ENCODE data around the gene ARHGAP29.

The ARHGAP29 gene

DNA sequence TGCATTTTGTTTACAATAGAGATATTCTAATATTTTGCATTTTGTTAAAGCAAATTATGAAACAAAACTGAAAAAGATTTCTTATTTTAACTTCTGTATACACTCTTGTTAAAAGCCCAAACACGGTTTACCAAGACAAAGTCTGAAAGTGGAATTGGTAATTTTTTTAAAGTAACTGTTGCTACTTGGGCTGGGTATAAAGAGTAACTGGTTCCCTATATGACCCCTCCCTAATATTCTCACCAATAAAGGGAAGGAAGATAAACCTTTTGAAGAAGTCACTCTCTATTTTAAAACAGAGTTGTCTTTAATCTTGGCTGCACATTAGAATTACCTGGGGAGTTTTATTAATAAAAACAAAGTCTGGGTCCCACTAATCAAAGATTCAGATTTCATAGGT, 27.4 kb downstream of the ARHGAP29 start:
- Histone ChIP-seq H3K4me1 (ENCODE audit: insufficient read depth, low read length, poor library complexity, severe bottlenecking) (peaks cover under 1% of the 10 kb centered on the region), H4K20me1 (ENCODE audit: insufficient read depth, low read length, poor library complexity, severe bottlenecking) (no peaks in the 10 kb centered on the region), H3F3A (ENCODE audit: low read depth) (no peaks in the 10 kb centered on the region), H3K9ac (ENCODE audit: low read depth, low read length, poor library complexity, severe bottlenecking) (no peak overlapping the region), H2AFZ (ENCODE audit: low read length) (no peak overlapping the region), H3K36me3 (ENCODE audit: insufficient read depth, low read length) (no peaks in the 10 kb centered on the region), H3K79me2 (ENCODE audit: insufficient read depth, low read length) (no peaks in the 10 kb centered on the region), H3K9me2 (replicated peaks; ENCODE audit: low read depth, low read length) (no peaks in the 10 kb centered on the region), H3K27me3 (ENCODE audit: insufficient read depth, low read length, poor library complexity, severe bottlenecking) (no peaks in the 10 kb centered on the region), H3K4me3 (ENCODE audit: low read length, poor library complexity, severe bottlenecking) (no peak overlapping the region), H3K9me3 (ENCODE audit: insufficient read depth, low read depth, low read length) (0 out of 2 replicates have a peak, but pooled peaks cover 2% of the 10 kb centered on the region), H3K4me2 (ENCODE audit: low read depth, low read length, poor library complexity, severe bottlenecking) (no peak overlapping the region)
- TF ChIP-seq, protein P1, sequence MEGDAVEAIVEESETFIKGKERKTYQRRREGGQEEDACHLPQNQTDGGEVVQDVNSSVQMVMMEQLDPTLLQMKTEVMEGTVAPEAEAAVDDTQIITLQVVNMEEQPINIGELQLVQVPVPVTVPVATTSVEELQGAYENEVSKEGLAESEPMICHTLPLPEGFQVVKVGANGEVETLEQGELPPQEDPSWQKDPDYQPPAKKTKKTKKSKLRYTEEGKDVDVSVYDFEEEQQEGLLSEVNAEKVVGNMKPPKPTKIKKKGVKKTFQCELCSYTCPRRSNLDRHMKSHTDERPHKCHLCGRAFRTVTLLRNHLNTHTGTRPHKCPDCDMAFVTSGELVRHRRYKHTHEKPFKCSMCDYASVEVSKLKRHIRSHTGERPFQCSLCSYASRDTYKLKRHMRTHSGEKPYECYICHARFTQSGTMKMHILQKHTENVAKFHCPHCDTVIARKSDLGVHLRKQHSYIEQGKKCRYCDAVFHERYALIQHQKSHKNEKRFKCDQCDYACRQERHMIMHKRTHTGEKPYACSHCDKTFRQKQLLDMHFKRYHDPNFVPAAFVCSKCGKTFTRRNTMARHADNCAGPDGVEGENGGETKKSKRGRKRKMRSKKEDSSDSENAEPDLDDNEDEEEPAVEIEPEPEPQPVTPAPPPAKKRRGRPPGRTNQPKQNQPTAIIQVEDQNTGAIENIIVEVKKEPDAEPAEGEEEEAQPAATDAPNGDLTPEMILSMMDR (conservative IDR thresholded peaks at IDR 0.05; ENCODE audit: low read length): no peak
- TF ChIP-seq EZH2phosphoT487 (IDR thresholded peaks at IDR 0.05; ENCODE audit: borderline replicate concordance): no peak

DNA sequence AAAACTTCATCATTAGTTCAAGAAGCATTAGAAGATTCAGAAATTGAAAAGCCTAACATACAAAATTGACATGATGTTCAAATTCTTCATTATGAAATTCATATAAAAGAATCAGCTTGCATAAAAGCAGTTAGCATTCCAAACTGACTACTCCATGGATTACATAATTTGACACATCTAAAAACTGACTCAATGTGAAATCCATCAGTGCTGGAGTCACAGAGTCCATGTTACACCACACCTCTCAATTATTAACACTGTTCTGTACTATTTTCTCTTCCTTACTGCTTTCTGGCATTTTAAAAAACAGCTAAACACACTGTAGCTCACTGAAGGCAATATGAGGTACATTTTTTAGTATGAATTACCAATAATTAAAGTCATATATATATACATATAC, 28.0 kb downstream of the ARHGAP29 start:
- Histone ChIP-seq H3K36me3 (ENCODE audit: insufficient read depth, low read length) (no peaks in the 10 kb centered on the region), H3K27me3 (ENCODE audit: insufficient read depth, low read length, poor library complexity, severe bottlenecking) (no peaks in the 10 kb centered on the region), H3K9ac (ENCODE audit: low read depth, low read length, poor library complexity, severe bottlenecking) (no peak overlapping the region), H3K4me3 (ENCODE audit: low read length, poor library complexity, severe bottlenecking) (no peak overlapping the region), H3K4me2 (ENCODE audit: low read depth, low read length, poor library complexity, severe bottlenecking) (no peak overlapping the region), H3K79me2 (ENCODE audit: insufficient read depth, low read length) (no peaks in the 10 kb centered on the region), H3F3A (ENCODE audit: low read depth) (no peaks in the 10 kb centered on the region), H3K9me3 (ENCODE audit: insufficient read depth, low read depth, low read length) (0 out of 2 replicates have a peak, but pooled peaks cover 2% of the 10 kb centered on the region), H2AFZ (ENCODE audit: low read length) (no peak overlapping the region), H3K4me1 (ENCODE audit: insufficient read depth, low read length, poor library complexity, severe bottlenecking) (peaks cover 7% of the 10 kb centered on the region), H3K9me2 (replicated peaks; ENCODE audit: low read depth, low read length) (no peaks in the 10 kb centered on the region), H4K20me1 (ENCODE audit: insufficient read depth, low read length, poor library complexity, severe bottlenecking) (no peaks in the 10 kb centered on the region)
- no peak for TF ChIP-seq EZH2phosphoT487 (IDR thresholded peaks at IDR 0.05; ENCODE audit: borderline replicate concordance)
- TF ChIP-seq, protein P1 (conservative IDR thresholded peaks at IDR 0.05; ENCODE audit: low read length): no peak

DNA sequence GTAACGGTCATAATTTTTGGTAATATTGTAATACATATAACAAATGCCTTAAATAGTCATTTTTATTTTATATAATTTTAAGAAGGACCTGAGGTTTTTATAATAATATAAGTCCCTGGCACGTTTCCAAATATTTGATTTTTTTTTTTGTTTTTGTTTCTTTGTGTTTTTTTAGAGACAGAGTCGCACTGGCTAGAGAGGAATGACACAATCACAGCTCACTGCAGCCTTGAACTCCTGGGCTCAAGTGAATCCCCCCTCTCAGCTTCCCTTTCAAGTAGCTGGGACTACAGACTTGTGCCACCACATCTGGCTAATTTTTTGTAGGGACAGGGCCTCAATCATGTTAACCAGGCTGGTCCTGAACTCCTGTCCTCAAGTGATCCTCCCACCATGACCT, 29.7 kb downstream of the ARHGAP29 start:
- H3K4me1 ChIP-seq (ENCODE audit: insufficient read depth, low read length, poor library complexity, severe bottlenecking): peaks cover 12% of the 10 kb centered on the region
- H3K4me2 ChIP-seq (ENCODE audit: low read depth, low read length, poor library complexity, severe bottlenecking): no peak overlapping the region
- TF ChIP-seq EZH2phosphoT487 (IDR thresholded peaks at IDR 0.05; ENCODE audit: borderline replicate concordance): no peak
- TF ChIP-seq, protein P1 (conservative IDR thresholded peaks at IDR 0.05; ENCODE audit: low read length): no peak
- no peaks in the 10 kb centered on the region for H4K20me1 ChIP-seq (ENCODE audit: insufficient read depth, low read length, poor library complexity, severe bottlenecking)
- no peak overlapping the region for H3K4me3 ChIP-seq (ENCODE audit: low read length, poor library complexity, severe bottlenecking)
- H3K9ac ChIP-seq (ENCODE audit: low read depth, low read length, poor library complexity, severe bottlenecking): no peak overlapping the region
- 0 out of 2 replicates have a peak, but pooled peaks cover 2% of the 10 kb centered on the region for H3K9me3 ChIP-seq (ENCODE audit: insufficient read depth, low read depth, low read length)
- H3F3A ChIP-seq (ENCODE audit: low read depth): no peaks in the 10 kb centered on the region
- no peak overlapping the region for H2AFZ ChIP-seq (ENCODE audit: low read length)
- no peaks in the 10 kb centered on the region for H3K79me2 ChIP-seq (ENCODE audit: insufficient read depth, low read length)
- H3K36me3 ChIP-seq (ENCODE audit: insufficient read depth, low read length): no peaks in the 10 kb centered on the region
- H3K27me3 ChIP-seq (ENCODE audit: insufficient read depth, low read length, poor library complexity, severe bottlenecking): no peaks in the 10 kb centered on the region
- no peaks in the 10 kb centered on the region for H3K9me2 ChIP-seq (replicated peaks; ENCODE audit: low read depth, low read length)

Measured in Loucy (cell line).